ENCODE results near the gene PIWIL4.
"Not testable (repeated sequence)": the region's sequence is repeated elsewhere in the genome, so short reads cannot be mapped to it uniquely, and the experiment has no call there.

The PIWIL4 gene

GRCh38 chr11:94549146-94549545, 18.0 kb upstream of the PIWIL4 start:
- DNase-seq (ENCODE audit: low spot score), result no peak

- DNase-seq (ENCODE audit: low spot score), result peak; percentile 34
Measured at GRCh38 chr11:94550513-94550912, 16.7 kb upstream of the PIWIL4 start.

GRCh38 chr11:94553938-94554337, 13.2 kb upstream of the PIWIL4 start:
- DNase-seq (ENCODE audit: low spot score), result no peak

GRCh38 chr11:94555752-94556329, 11.3 kb upstream of the PIWIL4 start:
- not testable (repeated sequence) for DNase-seq (ENCODE audit: low spot score)

- DNase-seq (ENCODE audit: low spot score), result no peak
Measured at GRCh38 chr11:94557421-94557820, 9.7 kb upstream of the PIWIL4 start.

- no peak for DNase-seq (ENCODE audit: low spot score)
Measured at GRCh38 chr11:94557992-94558391, 9.2 kb upstream of the PIWIL4 start.

GRCh38 chr11:94558468-94558867, 8.7 kb upstream of the PIWIL4 start:
- no peak for DNase-seq (ENCODE audit: low spot score)

- no peak for DNase-seq (ENCODE audit: low spot score)
Measured at GRCh38 chr11:94558932-94559331, 8.2 kb upstream of the PIWIL4 start.

GRCh38 chr11:94559361-94559760, 7.8 kb upstream of the PIWIL4 start:
- no peak for DNase-seq (ENCODE audit: low spot score)

GRCh38 chr11:94560834-94561233, 6.3 kb upstream of the PIWIL4 start:
- DNase-seq (ENCODE audit: low spot score), result no peak

GRCh38 chr11:94563176-94563847, 3.9 kb upstream of the PIWIL4 start:
- DNase-seq (ENCODE audit: low spot score), result peak; percentile 22

GRCh38 chr11:94563848-94564467, 3.2 kb upstream of the PIWIL4 start:
- DNase-seq (ENCODE audit: low spot score), result no peak

- no peak for DNase-seq (ENCODE audit: low spot score)
Measured at GRCh38 chr11:94568200-94568599, 1.0 kb downstream of the PIWIL4 start.

GRCh38 chr11:94568717-94569116, 1.5 kb downstream of the PIWIL4 start:
- DNase-seq (ENCODE audit: low spot score), result no peak

GRCh38 chr11:94572975-94573374, 5.8 kb downstream of the PIWIL4 start:
- DNase-seq (ENCODE audit: low spot score), result not testable (repeated sequence)

GRCh38 chr11:94574193-94574961, 7.2 kb downstream of the PIWIL4 start:
- DNase-seq (ENCODE audit: low spot score), result no peak

GRCh38 chr11:94576306-94576705, 9.1 kb downstream of the PIWIL4 start:
- no peak for DNase-seq (ENCODE audit: low spot score)

- no peak for DNase-seq (ENCODE audit: low spot score)
Measured at GRCh38 chr11:94577841-94578240, 10.7 kb downstream of the PIWIL4 start.

- DNase-seq (ENCODE audit: low spot score), result no peak
Measured at GRCh38 chr11:94581926-94582325, 14.8 kb downstream of the PIWIL4 start.

- DNase-seq (ENCODE audit: low spot score), result no peak
Measured at GRCh38 chr11:94583213-94583865, 16.2 kb downstream of the PIWIL4 start.

GRCh38 chr11:94583866-94584500, 16.8 kb downstream of the PIWIL4 start:
- peak; percentile 34 for DNase-seq (ENCODE audit: low spot score)

GRCh38 chr11:94584978-94585377, 17.8 kb downstream of the PIWIL4 start:
- DNase-seq (ENCODE audit: low spot score), result no peak
